ENCODE data around the gene PIP5K1C. TPM values are rescaled to one million over a fixed set of nuclear protein-coding genes. Genes with fewer than 3 reads are reported as not detected.
A peak's percentile ranks its signal among the peaks of the same experiment; 100 is the strongest.

Gene PIP5K1C
- total RNA-seq, 1 donor from 2014 or later, result 8.6 TPM

DNA sequence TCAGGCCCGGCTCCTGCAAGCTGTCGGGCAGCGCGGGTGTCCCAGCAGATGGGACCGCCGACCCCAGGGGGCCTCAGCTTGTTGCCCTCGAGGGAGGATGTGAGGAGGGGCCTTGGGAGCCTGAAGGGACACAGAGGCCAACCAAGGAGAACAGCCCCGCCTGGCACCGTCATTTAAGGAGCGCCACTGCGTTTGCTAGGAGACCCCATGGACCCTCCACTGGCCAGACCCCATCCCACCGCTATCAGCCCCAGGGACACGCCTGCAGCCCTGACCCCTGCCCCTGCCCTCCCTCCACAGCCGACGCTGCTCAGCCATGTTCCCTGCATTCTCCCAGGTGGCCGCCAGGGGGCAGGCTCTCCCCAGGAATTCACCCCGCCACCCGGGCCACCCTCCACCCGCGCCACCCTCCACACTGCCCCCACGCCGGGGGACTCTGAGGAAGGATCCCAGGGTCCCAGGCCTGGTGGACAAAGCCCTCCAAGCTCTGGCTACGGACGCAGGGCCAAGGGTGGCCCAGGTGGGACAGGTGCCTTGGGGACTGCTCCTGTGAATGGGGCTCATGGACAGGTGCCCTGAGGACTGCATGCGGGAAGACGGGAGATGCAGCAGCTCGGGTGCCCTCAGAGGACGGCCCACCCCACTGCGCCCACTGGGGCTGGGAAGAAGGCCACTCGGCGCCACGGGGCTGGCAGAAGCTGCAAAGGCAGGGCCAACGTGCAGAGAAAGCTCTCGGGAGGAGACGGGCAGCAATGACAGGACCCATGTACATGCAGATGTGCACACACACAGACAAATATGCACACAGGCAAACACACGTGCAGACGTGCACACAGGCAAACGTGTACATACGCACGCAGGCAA is 34.4 kb downstream of the PIP5K1C start:
- Mint-ChIP-seq H3K36me3 (peaks cover 9% of the 10 kb centered on the region), H3K4me1 (peaks cover 30% of the 10 kb centered on the region), H3K27me3 (ENCODE audit: insufficient read depth, low read depth) (peaks cover 13% of the 10 kb centered on the region), H3K4me3 (peak overlapping the region; percentile 66), H3K9me3 (no peaks in the 10 kb centered on the region), H3K27ac (peak overlapping the region; percentile 43)
- DNase-seq (ENCODE audit: low spot score), result peak; percentile 66
- Histone ChIP-seq H3K4me3 (no peak overlapping the region), H3K4me1 (peaks cover 22% of the 10 kb centered on the region), H3K9ac (no peak overlapping the region), H3K27ac (no peak overlapping the region), H3F3A (ENCODE audit: low read depth) (no peaks in the 10 kb centered on the region), H3K27me3 (no peaks in the 10 kb centered on the region), H4K20me1 (ENCODE audit: low read depth) (peaks cover 41% of the 10 kb centered on the region), H2AFZ (replicated peaks) (no peak overlapping the region), H3K4me2 (no peak overlapping the region), H3K36me3 (no peaks in the 10 kb centered on the region), H3K9me3 (ENCODE audit: low read depth) (no peaks in the 10 kb centered on the region), H3K79me2 (ENCODE audit: low read depth) (no peaks in the 10 kb centered on the region)
- TF ChIP-seq, protein P1, sequence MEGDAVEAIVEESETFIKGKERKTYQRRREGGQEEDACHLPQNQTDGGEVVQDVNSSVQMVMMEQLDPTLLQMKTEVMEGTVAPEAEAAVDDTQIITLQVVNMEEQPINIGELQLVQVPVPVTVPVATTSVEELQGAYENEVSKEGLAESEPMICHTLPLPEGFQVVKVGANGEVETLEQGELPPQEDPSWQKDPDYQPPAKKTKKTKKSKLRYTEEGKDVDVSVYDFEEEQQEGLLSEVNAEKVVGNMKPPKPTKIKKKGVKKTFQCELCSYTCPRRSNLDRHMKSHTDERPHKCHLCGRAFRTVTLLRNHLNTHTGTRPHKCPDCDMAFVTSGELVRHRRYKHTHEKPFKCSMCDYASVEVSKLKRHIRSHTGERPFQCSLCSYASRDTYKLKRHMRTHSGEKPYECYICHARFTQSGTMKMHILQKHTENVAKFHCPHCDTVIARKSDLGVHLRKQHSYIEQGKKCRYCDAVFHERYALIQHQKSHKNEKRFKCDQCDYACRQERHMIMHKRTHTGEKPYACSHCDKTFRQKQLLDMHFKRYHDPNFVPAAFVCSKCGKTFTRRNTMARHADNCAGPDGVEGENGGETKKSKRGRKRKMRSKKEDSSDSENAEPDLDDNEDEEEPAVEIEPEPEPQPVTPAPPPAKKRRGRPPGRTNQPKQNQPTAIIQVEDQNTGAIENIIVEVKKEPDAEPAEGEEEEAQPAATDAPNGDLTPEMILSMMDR (IDR thresholded peaks at IDR 0.05), result peak; percentile 96
- TF ChIP-seq EZH2phosphoT487 (IDR thresholded peaks at IDR 0.05), result no peak

DNA sequence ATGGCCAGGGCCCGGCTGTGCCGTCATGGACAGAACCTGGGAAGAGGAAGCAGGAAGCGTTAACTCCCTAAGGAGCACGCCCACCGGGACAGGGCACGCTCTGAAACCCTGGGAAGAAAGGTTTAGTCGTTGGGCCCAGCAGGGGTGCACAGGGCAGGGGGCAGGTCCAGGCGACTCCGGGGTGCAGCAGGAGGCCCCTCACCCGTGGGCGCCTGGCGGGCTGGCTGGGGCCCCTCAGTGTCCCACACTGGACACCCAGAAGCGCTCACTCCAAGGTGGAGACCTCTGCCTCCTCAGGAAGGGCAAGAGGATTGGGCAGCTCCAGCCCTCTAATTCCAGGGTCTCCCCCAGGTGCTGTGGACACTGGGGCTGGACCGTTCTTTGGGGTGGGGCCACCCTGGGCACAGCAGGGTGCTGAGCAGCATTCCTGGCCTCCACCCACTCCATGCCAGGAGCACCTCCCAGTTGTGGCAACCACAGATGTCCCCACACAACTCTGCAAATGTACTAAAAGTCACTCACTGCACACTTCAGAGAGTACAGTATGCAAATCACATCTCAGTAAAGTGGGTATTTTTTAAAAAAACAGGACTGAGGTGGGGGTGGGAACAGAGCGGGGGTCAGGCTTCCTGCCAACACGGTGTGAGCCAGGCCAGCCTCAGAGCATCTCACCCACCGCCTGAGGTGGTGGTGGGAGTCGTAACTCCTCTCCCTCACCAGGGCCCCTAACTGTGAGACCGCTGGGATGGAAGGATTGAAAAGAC is 35.2 kb downstream of the PIP5K1C start:
- no peak for DNase-seq (ENCODE audit: low spot score)
- Mint-ChIP-seq H3K4me1 (peaks cover 25% of the 10 kb centered on the region), H3K27me3 (ENCODE audit: insufficient read depth, low read depth) (peaks cover 10% of the 10 kb centered on the region), H3K4me3 (no peak overlapping the region), H3K9me3 (no peaks in the 10 kb centered on the region), H3K36me3 (peaks cover 9% of the 10 kb centered on the region), H3K27ac (no peak overlapping the region)
- Histone ChIP-seq H3K4me1 (peaks cover 13% of the 10 kb centered on the region), H3F3A (ENCODE audit: low read depth) (no peaks in the 10 kb centered on the region), H3K79me2 (ENCODE audit: low read depth) (no peaks in the 10 kb centered on the region), H3K9me3 (ENCODE audit: low read depth) (no peaks in the 10 kb centered on the region), H2AFZ (replicated peaks) (no peak overlapping the region), H3K4me2 (no peak overlapping the region), H3K4me3 (no peak overlapping the region), H3K27me3 (no peaks in the 10 kb centered on the region), H4K20me1 (ENCODE audit: low read depth) (peaks cover 32% of the 10 kb centered on the region), H3K36me3 (no peaks in the 10 kb centered on the region), H3K27ac (no peak overlapping the region), H3K9ac (no peak overlapping the region)
- TF ChIP-seq, protein P1 (IDR thresholded peaks at IDR 0.05), result no peak
- TF ChIP-seq EZH2 (IDR thresholded peaks at IDR 0.05) (no peak), EZH2phosphoT487 (IDR thresholded peaks at IDR 0.05) (no peak)

DNA sequence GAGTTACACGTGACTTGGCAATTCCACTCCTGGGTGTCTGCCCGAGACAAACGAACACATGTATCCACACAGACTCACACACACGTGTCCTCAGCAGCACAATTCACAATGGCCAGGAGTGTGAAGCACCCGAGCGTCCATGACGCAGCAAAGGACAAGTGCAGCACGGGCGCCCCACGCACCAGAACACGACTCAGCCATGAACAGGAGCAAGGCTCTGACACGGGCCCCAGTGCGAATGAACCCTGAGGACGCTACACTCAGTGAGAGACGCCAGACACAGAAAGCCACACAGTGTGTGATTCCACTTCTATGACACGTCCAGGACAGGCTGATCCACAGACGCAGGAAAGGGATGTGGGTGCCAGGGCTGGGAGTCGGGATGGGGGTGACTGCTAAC is 36.4 kb downstream of the PIP5K1C start:
- H3F3A ChIP-seq (ENCODE audit: low read depth), result no peaks in the 10 kb centered on the region
- DNase-seq (ENCODE audit: low spot score), result no peak
- H3K36me3 ChIP-seq, result no peaks in the 10 kb centered on the region
- H3K27ac ChIP-seq, result no peak overlapping the region
- Mint-ChIP-seq H3K27ac (no peak overlapping the region), H3K27me3 (ENCODE audit: insufficient read depth, low read depth) (peaks cover 10% of the 10 kb centered on the region), H3K9me3 (no peaks in the 10 kb centered on the region), H3K36me3 (peaks cover 9% of the 10 kb centered on the region), H3K4me1 (peaks cover 15% of the 10 kb centered on the region), H3K4me3 (no peak overlapping the region)
- peaks cover under 1% of the 10 kb centered on the region for H3K4me1 ChIP-seq
- H3K79me2 ChIP-seq (ENCODE audit: low read depth), result no peaks in the 10 kb centered on the region
- peaks cover 20% of the 10 kb centered on the region for H4K20me1 ChIP-seq (ENCODE audit: low read depth)
- no peak overlapping the region for H2AFZ ChIP-seq (replicated peaks)
- H3K4me2 ChIP-seq, result no peak overlapping the region
- no peaks in the 10 kb centered on the region for H3K9me3 ChIP-seq (ENCODE audit: low read depth)
- H3K27me3 ChIP-seq, result no peaks in the 10 kb centered on the region
- no peak overlapping the region for H3K4me3 ChIP-seq
- no peak overlapping the region for H3K9ac ChIP-seq
- TF ChIP-seq EZH2 (IDR thresholded peaks at IDR 0.05), result no peak
- TF ChIP-seq, protein P1 (IDR thresholded peaks at IDR 0.05), result no peak
- TF ChIP-seq EZH2phosphoT487 (IDR thresholded peaks at IDR 0.05), result no peak
